GM12874 (cell line): ENCODE results near the gene MTFR1L.

Experiments
- CTCF ChIP-seq: IDR thresholded peaks from 2 replicates; pipeline ENCODE4 v1.5.1; 2011; ENCODE audit warnings: low read depth, mild to moderate bottlenecking, control low read depth, low read length, moderate library complexity; ENCODE audit not compliant: insufficient read depth

The MTFR1L gene

DNA sequence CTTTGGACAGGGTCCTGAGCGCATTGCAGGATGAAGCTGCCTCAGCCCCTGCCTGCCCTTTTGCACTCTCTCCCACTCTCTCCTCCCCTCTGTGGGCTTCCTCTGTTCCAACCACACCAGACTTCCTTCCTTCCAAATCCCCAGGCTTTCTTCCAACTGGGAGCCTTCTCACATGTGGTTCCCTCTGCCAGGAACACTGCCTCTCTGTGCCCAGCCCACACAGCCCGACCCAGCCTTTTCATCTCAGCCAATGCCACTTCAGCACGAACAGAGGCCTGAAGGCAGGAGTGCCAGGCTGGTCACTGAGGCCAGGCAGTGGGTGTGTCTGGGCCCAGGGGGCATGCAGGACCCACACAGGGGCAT is 13.9 kb upstream of the MTFR1L start:
- no peak for TF ChIP-seq CTCF

DNA sequence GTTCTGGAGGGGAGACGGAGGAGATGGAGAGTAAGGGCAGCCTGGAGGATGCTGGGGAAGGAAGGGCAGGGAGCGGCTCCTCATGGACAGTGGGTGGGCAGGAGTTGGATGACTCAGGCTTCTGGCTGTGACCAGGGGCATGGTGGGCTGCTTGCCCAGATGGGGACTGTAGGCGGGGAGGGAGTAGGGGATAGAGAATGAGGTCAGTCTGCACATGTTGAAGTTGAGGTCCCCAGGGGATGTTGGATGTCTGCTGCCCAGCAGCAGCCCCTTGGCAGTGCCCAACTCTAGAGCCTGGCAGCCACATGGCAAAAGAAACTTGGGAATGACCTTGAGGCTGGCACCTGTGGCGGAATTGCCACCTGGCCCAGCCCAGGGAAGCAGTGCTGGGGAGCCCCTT is 13.3 kb upstream of the MTFR1L start:
- TF ChIP-seq CTCF = no peak

- no peak for TF ChIP-seq CTCF
These were observed 12.0 kb upstream of the MTFR1L start for GRCh38 chr1:25807480-25808390.

GRCh38 chr1:25808481-25809244 is 11.1 kb upstream of the MTFR1L start:
- no peak for TF ChIP-seq CTCF

DNA sequence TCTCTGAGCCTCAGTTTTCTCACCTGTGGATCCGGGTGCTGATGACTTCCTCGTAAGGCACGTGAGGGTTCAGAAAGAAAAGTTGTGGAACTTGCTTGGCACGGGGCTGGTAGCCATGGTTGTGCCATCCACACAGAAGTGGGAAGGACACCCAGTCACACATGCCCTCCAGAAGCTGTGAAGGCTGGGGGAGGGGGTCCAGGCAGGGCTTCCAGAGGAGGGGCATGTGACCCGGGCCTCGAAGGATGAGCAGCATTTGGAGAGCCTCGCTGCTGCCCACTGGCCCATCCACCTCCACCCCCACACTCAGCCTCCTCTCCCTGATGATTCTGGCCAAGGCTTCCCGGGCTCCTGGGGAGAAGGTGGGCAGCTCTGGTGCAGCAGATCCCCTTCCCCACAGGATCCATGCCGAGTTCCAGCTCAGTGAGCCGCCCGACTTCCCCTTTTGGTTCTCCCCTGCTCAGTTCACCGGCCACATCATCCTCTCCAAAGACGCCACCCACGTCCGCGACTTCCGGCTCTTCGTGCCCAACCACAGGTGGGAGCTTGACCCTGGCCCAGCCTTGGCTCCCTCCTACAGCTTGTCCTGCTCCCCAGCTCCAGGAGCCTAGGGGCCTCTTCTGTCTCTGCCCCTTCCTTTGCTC is 10.3 kb upstream of the MTFR1L start:
- TF ChIP-seq CTCF = no peak

GRCh38 chr1:25809929-25810328 is 9.8 kb upstream of the MTFR1L start:
- no peak for TF ChIP-seq CTCF
